ENCODE results near the gene LUC7L.
"Not testable (repeated sequence)": the region's sequence is repeated elsewhere in the genome, so short reads cannot be mapped to it uniquely, and the experiment has no call there.

Gene LUC7L

GRCh38 chr16:170088-170507 is 59.2 kb downstream of the LUC7L start:
- H3K27ac ChIP-seq; DNase-seq (ENCODE audit: low read depth, low spot score): not testable (repeated sequence)

GRCh38 chr16:169014-169413 is 60.2 kb downstream of the LUC7L start:
- H3K27ac ChIP-seq = no peak overlapping the region
- DNase-seq (ENCODE audit: low read depth, low spot score) = no peak

- DNase-seq (ENCODE audit: low read depth, low spot score) = no peak
Observed at GRCh38 chr16:168424-168823, 60.8 kb downstream of the LUC7L start.

GRCh38 chr16:167122-167690 is 62.0 kb downstream of the LUC7L start:
- no peak for DNase-seq (ENCODE audit: low read depth, low spot score)
- H3K27ac ChIP-seq = no peak overlapping the region

More at GRCh38 chr16:168424-168823, 60.8 kb downstream of the LUC7L start:
- no peak overlapping the region for H3K27ac ChIP-seq

GRCh38 chr16:166375-167121 is 62.7 kb downstream of the LUC7L start:
- no peak for DNase-seq (ENCODE audit: low read depth, low spot score)
- H3K27ac ChIP-seq = no peak overlapping the region

GRCh38 chr16:165539-166374 is 63.5 kb downstream of the LUC7L start, which contains the start of gene HBM:
Gene HBM, plus strand, starts transcription at chr16:165978. Its CDS starts 20 bp downstream, at chr16:165998.
- no peak within 1 kb of the TSS for H3K27ac ChIP-seq
- DNase-seq (ENCODE audit: low read depth, low spot score) = no peak

- DNase-seq (ENCODE audit: low read depth, low spot score) = no peak
- no peak overlapping the region for H3K27ac ChIP-seq
Observed at GRCh38 chr16:164827-165538, 64.3 kb downstream of the LUC7L start.

- DNase-seq (ENCODE audit: low read depth, low spot score); H3K27ac ChIP-seq: not testable (repeated sequence)
Observed at GRCh38 chr16:164134-164823, 65.0 kb downstream of the LUC7L start.

GRCh38 chr16:163696-164095 is 65.6 kb downstream of the LUC7L start:
- DNase-seq (ENCODE audit: low read depth, low spot score); H3K27ac ChIP-seq: not testable (repeated sequence)

- DNase-seq (ENCODE audit: low read depth, low spot score); H3K27ac ChIP-seq: not testable (repeated sequence)
Observed at GRCh38 chr16:163139-163538, 66.1 kb downstream of the LUC7L start.

- no peak overlapping the region for H3K27ac ChIP-seq
- DNase-seq (ENCODE audit: low read depth, low spot score) = no peak
Observed at GRCh38 chr16:162271-162991, 66.8 kb downstream of the LUC7L start.

GRCh38 chr16:160691-161190 is 68.5 kb downstream of the LUC7L start:
- no peak overlapping the region for H3K27ac ChIP-seq
- DNase-seq (ENCODE audit: low read depth, low spot score) = no peak

- not testable (repeated sequence) for H3K27ac ChIP-seq; DNase-seq (ENCODE audit: low read depth, low spot score)
Observed at GRCh38 chr16:160242-160641, 69.0 kb downstream of the LUC7L start.

- no peak for DNase-seq (ENCODE audit: low read depth, low spot score)
- no peak overlapping the region for H3K27ac ChIP-seq
Observed at GRCh38 chr16:159136-159849, 70.0 kb downstream of the LUC7L start.

GRCh38 chr16:155031-155398 is 74.2 kb downstream of the LUC7L start:
- no peak for DNase-seq (ENCODE audit: low read depth, low spot score)
- no peak overlapping the region for H3K27ac ChIP-seq

GRCh38 chr16:154217-155030 is 74.8 kb downstream of the LUC7L start:
- no peak for DNase-seq (ENCODE audit: low read depth, low spot score)
- H3K27ac ChIP-seq = no peak overlapping the region

- not testable (repeated sequence) for H3K27ac ChIP-seq
Observed at GRCh38 chr16:153550-154216, 75.6 kb downstream of the LUC7L start.

More at GRCh38 chr16:153550-154216, 75.6 kb downstream of the LUC7L start:
- not testable (repeated sequence) for DNase-seq (ENCODE audit: low read depth, low spot score)

Data from epithelial cell of prostate (primary cell).